Suprapubic skin (tissue), 4 donors: ENCODE results near the gene OR2AE1. TPM values are rescaled to one million over a fixed set of nuclear protein-coding genes. Genes with fewer than 3 reads are reported as not detected.
A peak's percentile ranks its signal among the peaks of the same experiment; 100 is the strongest.

Source experiments
- DNase-seq, 2 donors: peaks; one replicate each; pipeline ENCODE4 v3.0.0-alpha.2; 2019; ENCODE audit warnings: low spot score in 2 of 2
- H3K27ac ChIP-seq: fragments of 200-600 bp; sonication (generic); one replicate; pipeline ENCODE4 v1.5.1; 2019
- H3K27me3 ChIP-seq: fragments of 200-600 bp; sonication (generic); one replicate; pipeline ENCODE4 v1.5.1; 2019
- H3K36me3 ChIP-seq: fragments of 200-600 bp; sonication (generic); one replicate; pipeline ENCODE4 v1.5.1; 2019
- H3K4me1 ChIP-seq: fragments of 200-600 bp; sonication (generic); one replicate; pipeline ENCODE4 v1.5.1; 2019
- H3K4me3 ChIP-seq: fragments of 200-600 bp; sonication (generic); one replicate; pipeline ENCODE4 v1.5.1; 2019; ENCODE audit warnings: mild to moderate bottlenecking
- H3K9me3 ChIP-seq: fragments of 200-600 bp; sonication (generic); one replicate; pipeline ENCODE4 v1.5.1; 2019
- EP300 ChIP-seq: sonication (generic); formaldehyde crosslinking; IDR thresholded peaks from one replicate; pipeline ENCODE4 v1.6.1; 2017; ENCODE audit warnings: antibody characterized with exemption
- POLR2A ChIP-seq, 2 donors: fragments of 450-650 bp; IDR thresholded peaks; one replicate each; pipeline ENCODE4 v1.6.1; 2017; ENCODE audit warnings: antibody characterized with exemption in 2 of 2, mild to moderate bottlenecking in 2 of 2, moderate library complexity in 2 of 2
- POLR2AphosphoS5 ChIP-seq, 3 donors: sonication (generic); formaldehyde crosslinking; IDR thresholded peaks; one replicate each; pipeline ENCODE4 v1.6.1; 2017; ENCODE audit warnings: antibody characterized with exemption in 3 of 3
- WGBS: methylation state at CpG from one replicate; pipeline ENCODE4 v1.1.5; 2018; 5-methylcytosine and 5-hydroxymethylcytosine counted together
- total RNA-seq, 4 donors: library from RNA; depleted of rRNA; stranded (reverse); fragments of >200 nt; gene quantifications; one replicate each; pipeline ENCODE4 v1.1.0, GENCODE V29; 2016
- TF ChIP-seq, protein P1 (sequence below), 2 donors: fragments of 200-600 bp in 1 of 2; fragments of 450-650 bp in 1 of 2; sonication (generic) in 1 of 2; IDR thresholded peaks; one replicate each; pipeline ENCODE4 v1.5.1; 2016 to 2019; ENCODE audit warnings: antibody characterized with exemption in 2 of 2, mild to moderate bottlenecking in 1 of 2, moderate library complexity in 1 of 2

The OR2AE1 gene
- total RNA-seq, 4 donors from 2014 or later = 1.5 TPM; not detected in 3

DNA sequence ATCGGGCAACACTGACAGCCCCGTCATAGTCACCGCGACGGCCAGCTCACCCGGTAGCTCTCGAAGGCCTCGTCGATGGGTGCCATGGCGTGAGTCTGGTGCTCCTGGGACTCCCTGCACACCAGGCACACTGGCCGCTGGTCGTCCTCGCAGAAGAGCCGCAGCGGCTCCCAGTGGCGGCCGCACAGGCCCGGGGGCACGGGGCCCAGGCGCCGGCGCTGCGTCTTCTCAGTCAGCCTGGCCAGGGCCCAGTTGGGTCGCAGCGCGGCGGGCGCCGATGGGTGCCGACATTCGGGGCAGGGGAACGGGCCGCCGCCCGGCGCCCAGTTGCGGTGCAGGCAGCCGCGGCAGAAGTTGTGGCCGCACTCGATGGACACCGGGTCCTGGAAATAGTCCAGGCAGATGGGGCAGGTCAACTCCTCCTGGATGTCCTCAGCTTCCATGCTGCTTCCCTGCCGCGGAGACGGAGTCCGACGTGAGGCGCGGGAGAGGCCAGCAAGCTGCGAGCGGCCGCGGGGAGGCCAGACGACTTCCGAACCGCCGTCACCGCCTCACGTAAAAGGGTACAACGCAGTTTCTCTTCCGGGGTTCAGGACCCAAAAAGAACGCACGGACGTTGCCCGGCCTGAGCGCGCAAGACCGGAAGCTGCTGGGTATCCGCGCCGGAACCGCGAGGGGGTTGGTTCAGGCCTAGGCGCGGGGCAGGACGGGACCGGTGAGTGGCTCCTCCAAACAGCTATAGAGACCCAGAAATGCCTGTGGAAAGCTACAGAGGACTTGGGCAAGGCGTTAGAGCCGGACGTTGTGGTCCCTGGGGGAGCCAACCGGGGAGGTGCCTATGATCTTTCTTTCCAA is 42.4 kb upstream of the OR2AE1 start, which contains the start of gene TRIM4:
Gene TRIM4 (minus strand): TSS at position 572 of the 855 bp plus-strand sequence. CDS start 129 bp downstream, at position 443.
- TF ChIP-seq, protein P1, sequence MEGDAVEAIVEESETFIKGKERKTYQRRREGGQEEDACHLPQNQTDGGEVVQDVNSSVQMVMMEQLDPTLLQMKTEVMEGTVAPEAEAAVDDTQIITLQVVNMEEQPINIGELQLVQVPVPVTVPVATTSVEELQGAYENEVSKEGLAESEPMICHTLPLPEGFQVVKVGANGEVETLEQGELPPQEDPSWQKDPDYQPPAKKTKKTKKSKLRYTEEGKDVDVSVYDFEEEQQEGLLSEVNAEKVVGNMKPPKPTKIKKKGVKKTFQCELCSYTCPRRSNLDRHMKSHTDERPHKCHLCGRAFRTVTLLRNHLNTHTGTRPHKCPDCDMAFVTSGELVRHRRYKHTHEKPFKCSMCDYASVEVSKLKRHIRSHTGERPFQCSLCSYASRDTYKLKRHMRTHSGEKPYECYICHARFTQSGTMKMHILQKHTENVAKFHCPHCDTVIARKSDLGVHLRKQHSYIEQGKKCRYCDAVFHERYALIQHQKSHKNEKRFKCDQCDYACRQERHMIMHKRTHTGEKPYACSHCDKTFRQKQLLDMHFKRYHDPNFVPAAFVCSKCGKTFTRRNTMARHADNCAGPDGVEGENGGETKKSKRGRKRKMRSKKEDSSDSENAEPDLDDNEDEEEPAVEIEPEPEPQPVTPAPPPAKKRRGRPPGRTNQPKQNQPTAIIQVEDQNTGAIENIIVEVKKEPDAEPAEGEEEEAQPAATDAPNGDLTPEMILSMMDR (IDR thresholded peaks at IDR 0.05) = peak in 1 of 2 donors; percentile 30
- TF ChIP-seq POLR2A (IDR thresholded peaks at IDR 0.05) (peak; percentile 58 to 87), EP300 (no peak), POLR2AphosphoS5 (IDR thresholded peaks at IDR 0.05) (peak; percentile 66 to 82 (median 71))
- peak; percentile 94 to 96 for DNase-seq
- H3K27ac ChIP-seq = peak within 1 kb of the TSS; percentile 95
- 0% methylated on average over 44 of the region's 81 CpGs for WGBS
- no peaks in the 10 kb centered on the region for H3K27me3 ChIP-seq
- no peaks in the 10 kb centered on the region for H3K36me3 ChIP-seq
- peak within 1 kb of the TSS; percentile 93 for H3K4me3 ChIP-seq
- no peaks in the 10 kb centered on the region for H3K9me3 ChIP-seq
- H3K4me1 ChIP-seq = peaks cover 43% of the 10 kb centered on the region

DNA sequence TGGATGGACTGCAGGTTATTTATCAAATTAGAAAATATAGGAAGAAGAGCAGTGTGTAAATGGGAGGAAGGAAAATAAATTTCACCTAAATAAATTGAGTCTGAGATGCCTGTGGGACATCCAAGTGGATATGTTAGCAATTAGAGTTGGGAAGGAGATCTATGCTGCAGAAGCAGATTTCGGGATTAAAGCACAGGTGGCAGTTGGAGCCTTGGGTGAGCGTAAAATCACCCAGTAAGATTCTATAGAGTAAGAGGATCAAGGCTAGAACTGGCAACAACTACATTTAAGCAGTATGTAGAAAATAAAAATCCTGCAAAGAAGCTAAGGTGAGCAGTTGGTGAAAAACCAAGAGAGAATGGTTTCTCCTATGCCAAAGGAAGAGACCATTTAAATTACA is 34.1 kb upstream of the OR2AE1 start:
- TF ChIP-seq, protein P1 (IDR thresholded peaks at IDR 0.05) = no peak
- TF ChIP-seq EP300 = no peak
- no peak for TF ChIP-seq POLR2AphosphoS5 (IDR thresholded peaks at IDR 0.05)
- peaks cover 7% of the 10 kb centered on the region for H3K4me1 ChIP-seq
- H3K4me3 ChIP-seq = no peak overlapping the region
- peaks cover 33% of the 10 kb centered on the region for H3K36me3 ChIP-seq
- no peak for DNase-seq
- H3K27ac ChIP-seq = no peak overlapping the region
- no peaks in the 10 kb centered on the region for H3K9me3 ChIP-seq
- 92% methylated on average over 2 of the region's 2 CpGs for WGBS
- no peaks in the 10 kb centered on the region for H3K27me3 ChIP-seq

DNA sequence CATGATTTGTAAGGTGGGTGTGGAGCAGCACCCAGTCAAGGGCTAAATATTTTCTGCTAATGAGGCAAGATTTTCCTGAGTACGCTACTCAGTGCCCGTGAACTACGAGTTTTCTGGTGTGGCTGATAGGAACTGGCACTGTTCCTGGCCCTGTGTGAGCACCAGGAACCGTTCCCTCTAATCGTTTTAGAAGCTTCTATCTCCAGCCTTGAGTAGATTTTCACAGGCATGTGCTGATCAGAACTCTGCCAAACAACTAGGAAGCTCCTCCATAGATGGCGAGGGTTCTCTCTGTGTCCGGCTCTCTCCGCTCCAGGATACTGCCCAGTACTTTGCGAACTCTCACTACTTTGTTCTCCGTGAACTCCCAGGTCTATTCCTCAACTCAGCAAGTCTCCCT is 24.7 kb upstream of the OR2AE1 start:
- Histone ChIP-seq H3K4me1 (peaks cover 4% of the 10 kb centered on the region), H3K36me3 (peaks cover 71% of the 10 kb centered on the region), H3K9me3 (no peaks in the 10 kb centered on the region), H3K27me3 (no peaks in the 10 kb centered on the region), H3K4me3 (no peak overlapping the region), H3K27ac (no peak overlapping the region)
- no peak for DNase-seq
- TF ChIP-seq EP300 (no peak), POLR2AphosphoS5 (IDR thresholded peaks at IDR 0.05) (no peak), POLR2A (IDR thresholded peaks at IDR 0.05) (no peak)
- TF ChIP-seq, protein P1 (IDR thresholded peaks at IDR 0.05) = no peak
- 98% methylated on average over 10 of the region's 10 CpGs for WGBS

DNA sequence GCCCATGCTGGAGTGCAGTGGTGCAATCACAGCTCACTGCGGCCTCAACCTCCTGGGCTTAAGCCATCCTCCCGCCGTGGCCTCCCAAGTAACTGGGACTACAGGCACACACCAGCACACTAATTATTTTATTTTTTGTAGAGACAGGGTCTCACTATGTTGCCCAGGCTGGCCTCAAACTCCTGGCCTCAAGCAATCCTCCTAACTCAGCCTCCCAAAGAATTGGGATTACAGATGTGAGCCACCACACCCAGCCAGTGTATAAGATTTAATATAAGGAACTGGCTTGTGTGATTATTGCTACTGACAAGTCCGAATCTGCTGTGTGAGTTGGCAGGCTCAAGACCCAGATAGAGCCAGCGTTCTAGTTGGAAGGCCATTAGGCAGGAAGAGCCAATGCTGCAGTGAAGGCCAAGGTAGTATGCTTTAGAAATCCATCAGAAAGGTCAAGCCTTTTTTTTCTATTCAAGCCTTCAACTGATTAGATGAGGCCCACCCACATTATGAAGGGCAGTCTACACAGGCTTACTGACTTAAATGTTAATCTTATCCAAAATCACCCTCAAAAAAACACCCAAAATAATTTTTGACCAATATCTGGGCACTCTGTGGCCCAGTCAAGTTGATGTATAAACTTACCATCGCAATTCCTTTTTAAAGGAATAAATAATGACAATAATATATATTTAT is 23.1 kb upstream of the OR2AE1 start:
- Histone ChIP-seq H3K36me3 (peaks cover 55% of the 10 kb centered on the region), H3K9me3 (no peaks in the 10 kb centered on the region), H3K27me3 (no peaks in the 10 kb centered on the region), H3K4me3 (no peak overlapping the region), H3K27ac (no peak overlapping the region), H3K4me1 (peaks cover 4% of the 10 kb centered on the region)
- WGBS = 91% methylated on average over 6 of the region's 6 CpGs
- DNase-seq = no peak
- no peak for TF ChIP-seq POLR2A (IDR thresholded peaks at IDR 0.05)
- no peak for TF ChIP-seq POLR2AphosphoS5 (IDR thresholded peaks at IDR 0.05)
- TF ChIP-seq EP300 = no peak
- TF ChIP-seq, protein P1 (IDR thresholded peaks at IDR 0.05) = no peak

DNA sequence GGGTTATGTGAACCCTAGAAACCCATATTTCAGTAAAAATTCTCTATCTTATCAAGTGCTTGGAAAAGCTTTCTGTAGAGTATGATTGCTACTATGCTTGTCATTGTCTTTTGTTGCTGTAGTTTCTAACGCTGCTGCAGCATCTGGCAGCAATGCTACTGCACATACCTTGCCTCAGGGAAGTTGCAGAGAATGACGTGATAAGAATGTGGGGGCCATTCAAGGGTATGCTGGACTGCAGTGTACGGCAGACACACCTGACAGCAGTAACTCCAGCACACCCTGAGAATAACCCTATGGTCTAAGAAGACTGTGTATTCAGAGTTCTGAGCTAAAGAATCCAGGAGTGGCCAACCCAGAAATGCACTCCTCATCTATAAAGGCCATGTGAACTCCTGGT is 22.0 kb upstream of the OR2AE1 start:
- Histone ChIP-seq H3K27ac (no peak overlapping the region), H3K4me1 (peaks cover 4% of the 10 kb centered on the region), H3K4me3 (no peak overlapping the region), H3K27me3 (no peaks in the 10 kb centered on the region), H3K36me3 (peaks cover 49% of the 10 kb centered on the region), H3K9me3 (no peaks in the 10 kb centered on the region)
- DNase-seq = no peak
- no peak for TF ChIP-seq POLR2A (IDR thresholded peaks at IDR 0.05)
- TF ChIP-seq EP300 = no peak
- TF ChIP-seq, protein P1 (IDR thresholded peaks at IDR 0.05) = no peak
- TF ChIP-seq POLR2AphosphoS5 (IDR thresholded peaks at IDR 0.05) = no peak
- WGBS = 14% methylated on average over 3 of the region's 3 CpGs
